Parathyroid adenoma (tissue), 2 donors: ENCODE measurements around the gene GRIK3.

Experiments used
- H2AFZ ChIP-seq: fragments of 300-600 bp; sonication (generic); one replicate; pipeline ENCODE4 v1.7.0; 2017; ENCODE audit warnings: antibody characterized with exemption, mild to moderate bottlenecking
- H3K27ac ChIP-seq: fragments of 300-600 bp; sonication (generic); one replicate; pipeline ENCODE4 v1.7.0; 2017
- H3K27me3 ChIP-seq: fragments of 300-600 bp; sonication (generic); one replicate; pipeline ENCODE4 v1.7.0; 2017; ENCODE audit warnings: low read length; ENCODE audit not compliant: control insufficient read depth, insufficient read depth
- H3K36me3 ChIP-seq: fragments of 300-600 bp; sonication (generic); one replicate; pipeline ENCODE4 v1.7.0; 2017; ENCODE audit warnings: low read length; ENCODE audit not compliant: control insufficient read depth, insufficient read depth
- H3K4me1 ChIP-seq: fragments of 300-600 bp; sonication (generic); one replicate; pipeline ENCODE4 v1.7.0; 2017; ENCODE audit warnings: control low read depth
- H3K4me2 ChIP-seq: fragments of 300-600 bp; sonication (generic); one replicate; pipeline ENCODE4 v1.7.0; 2017; ENCODE audit warnings: low read length
- H3K4me3 ChIP-seq: fragments of 300-600 bp; sonication (generic); one replicate; pipeline ENCODE4 v1.7.0; 2017; ENCODE audit warnings: low read depth, low read length
- H3K79me2 ChIP-seq: fragments of 300-600 bp; sonication (generic); one replicate; pipeline ENCODE4 v1.7.0; 2017; ENCODE audit warnings: control low read depth
- H3K9ac ChIP-seq: fragments of 300-600 bp; sonication (generic); one replicate; pipeline ENCODE4 v1.7.0; 2017; ENCODE audit warnings: mild to moderate bottlenecking
- H3K9me3 ChIP-seq: fragments of 300-600 bp; sonication (generic); one replicate; pipeline ENCODE4 v1.7.0; 2017; ENCODE audit warnings: low read length; ENCODE audit not compliant: control insufficient read depth
- TF ChIP-seq, protein P1 (sequence below): fragments of 300-600 bp; sonication (generic); IDR thresholded peaks from one replicate; pipeline ENCODE4 v1.7.0; 2017; ENCODE audit warnings: antibody characterized with exemption, mild to moderate bottlenecking
- donor health status: primary hyperparathyroidism.

Gene GRIK3

DNA sequence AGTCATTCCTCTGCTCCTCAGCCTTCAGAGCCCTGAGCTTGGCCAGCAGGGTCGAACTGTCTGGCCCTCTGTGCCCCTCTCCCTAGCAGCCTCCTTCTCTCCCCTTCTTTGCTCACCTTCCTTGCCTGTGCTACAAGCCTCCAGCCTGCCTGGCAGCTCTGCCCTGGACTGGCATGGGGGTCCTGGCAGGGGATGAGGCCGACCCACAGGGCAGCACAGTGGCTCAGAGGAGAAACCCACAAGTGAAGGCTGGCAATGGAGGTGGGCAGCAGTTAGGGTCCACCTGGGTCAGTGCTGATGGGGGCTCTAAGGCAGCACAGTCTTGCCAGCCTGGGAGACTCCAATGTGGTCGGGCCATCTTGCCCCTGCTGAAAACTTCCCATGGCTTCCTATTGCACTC lies 274.2 kb downstream of the GRIK3 start:
- Histone ChIP-seq H3K79me2 (no peaks in the 10 kb centered on the region), H3K9ac (no peak overlapping the region), H3K27me3 (no peaks in the 10 kb centered on the region), H3K9me3 (no peaks in the 10 kb centered on the region), H3K36me3 (no peaks in the 10 kb centered on the region), H3K27ac (no peak overlapping the region), H2AFZ (no peak overlapping the region), H3K4me2 (no peak overlapping the region), H3K4me1 (no peaks in the 10 kb centered on the region), H3K4me3 (no peak overlapping the region)
- TF ChIP-seq, protein P1, sequence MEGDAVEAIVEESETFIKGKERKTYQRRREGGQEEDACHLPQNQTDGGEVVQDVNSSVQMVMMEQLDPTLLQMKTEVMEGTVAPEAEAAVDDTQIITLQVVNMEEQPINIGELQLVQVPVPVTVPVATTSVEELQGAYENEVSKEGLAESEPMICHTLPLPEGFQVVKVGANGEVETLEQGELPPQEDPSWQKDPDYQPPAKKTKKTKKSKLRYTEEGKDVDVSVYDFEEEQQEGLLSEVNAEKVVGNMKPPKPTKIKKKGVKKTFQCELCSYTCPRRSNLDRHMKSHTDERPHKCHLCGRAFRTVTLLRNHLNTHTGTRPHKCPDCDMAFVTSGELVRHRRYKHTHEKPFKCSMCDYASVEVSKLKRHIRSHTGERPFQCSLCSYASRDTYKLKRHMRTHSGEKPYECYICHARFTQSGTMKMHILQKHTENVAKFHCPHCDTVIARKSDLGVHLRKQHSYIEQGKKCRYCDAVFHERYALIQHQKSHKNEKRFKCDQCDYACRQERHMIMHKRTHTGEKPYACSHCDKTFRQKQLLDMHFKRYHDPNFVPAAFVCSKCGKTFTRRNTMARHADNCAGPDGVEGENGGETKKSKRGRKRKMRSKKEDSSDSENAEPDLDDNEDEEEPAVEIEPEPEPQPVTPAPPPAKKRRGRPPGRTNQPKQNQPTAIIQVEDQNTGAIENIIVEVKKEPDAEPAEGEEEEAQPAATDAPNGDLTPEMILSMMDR = no peak

DNA sequence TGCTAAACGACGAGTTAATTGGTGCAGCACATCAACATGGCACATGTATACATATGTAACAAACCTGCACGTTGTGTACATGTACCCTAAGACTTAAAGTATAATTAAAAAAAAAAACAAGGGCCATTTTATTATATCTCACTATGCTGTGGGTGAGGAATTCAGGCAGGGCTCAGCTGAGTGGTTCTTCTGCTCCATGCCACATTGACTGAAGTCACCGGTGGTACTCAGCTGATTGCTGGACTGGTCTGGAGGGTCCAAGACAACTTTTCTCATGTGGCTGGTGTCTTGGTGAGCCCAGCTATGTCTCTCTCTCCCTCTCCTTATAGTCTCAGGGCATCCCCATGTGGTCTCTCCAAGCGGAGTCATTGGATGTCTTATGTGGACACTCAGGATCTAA lies 275.0 kb downstream of the GRIK3 start:
- Histone ChIP-seq H3K27ac (no peak overlapping the region), H3K4me3 (no peak overlapping the region), H3K27me3 (no peaks in the 10 kb centered on the region), H3K4me2 (no peak overlapping the region), H3K36me3 (no peaks in the 10 kb centered on the region), H3K9ac (no peak overlapping the region), H3K9me3 (no peaks in the 10 kb centered on the region), H2AFZ (no peak overlapping the region), H3K79me2 (no peaks in the 10 kb centered on the region), H3K4me1 (no peaks in the 10 kb centered on the region)
- TF ChIP-seq, protein P1 = no peak

DNA sequence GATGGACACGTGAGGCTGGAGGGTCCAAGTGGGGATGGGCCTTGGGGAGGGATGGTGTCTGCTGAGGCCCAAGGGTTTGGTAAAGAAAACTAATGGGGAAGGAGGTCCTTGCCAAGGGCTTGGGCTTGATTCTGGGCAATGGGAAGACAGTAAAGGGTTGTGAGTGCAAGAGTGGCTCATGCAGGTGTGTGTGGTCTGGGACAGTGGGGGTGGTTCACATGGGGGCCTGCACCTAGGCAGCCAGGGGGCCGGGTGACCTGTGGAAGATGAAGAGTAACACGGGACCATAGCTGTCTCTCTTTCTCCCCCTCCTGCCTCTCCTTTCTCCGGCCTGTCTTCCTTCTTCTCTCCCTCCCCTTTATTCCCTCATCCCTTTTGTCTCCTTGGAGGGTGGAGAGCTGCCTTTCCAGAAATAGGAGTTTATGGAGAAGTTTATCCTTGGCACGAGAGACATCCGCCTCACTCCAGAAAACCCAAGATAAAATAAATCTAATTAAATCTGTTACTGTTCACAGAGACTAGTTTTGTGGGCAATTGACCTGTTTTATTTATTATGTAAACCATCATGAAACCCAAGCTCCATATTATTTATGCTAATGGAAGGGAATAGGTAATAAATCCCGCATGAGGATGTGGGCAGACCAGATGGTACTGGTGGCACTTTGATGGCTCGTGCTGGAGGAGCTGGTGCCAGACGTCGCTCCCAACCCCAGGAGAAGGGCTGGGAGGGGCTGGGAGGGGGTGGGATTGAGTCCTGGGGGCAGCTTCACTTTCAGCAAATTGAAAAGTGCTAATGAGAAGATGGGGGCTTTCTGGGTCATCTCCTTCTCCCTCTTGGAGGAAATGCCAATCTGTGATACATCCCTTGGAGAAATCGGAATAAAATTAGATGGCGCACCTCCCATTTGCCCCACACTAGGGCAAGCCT lies 278.7 kb downstream of the GRIK3 start:
- no peaks in the 10 kb centered on the region for H3K79me2 ChIP-seq
- H3K27ac ChIP-seq = no peak overlapping the region
- no peaks in the 10 kb centered on the region for H3K27me3 ChIP-seq
- no peak overlapping the region for H3K9ac ChIP-seq
- no peaks in the 10 kb centered on the region for H3K4me1 ChIP-seq
- TF ChIP-seq, protein P1 = no peak
- H3K9me3 ChIP-seq = no peaks in the 10 kb centered on the region
- no peak overlapping the region for H3K4me3 ChIP-seq
- no peaks in the 10 kb centered on the region for H3K36me3 ChIP-seq
- H2AFZ ChIP-seq = no peak overlapping the region
- no peak overlapping the region for H3K4me2 ChIP-seq

DNA sequence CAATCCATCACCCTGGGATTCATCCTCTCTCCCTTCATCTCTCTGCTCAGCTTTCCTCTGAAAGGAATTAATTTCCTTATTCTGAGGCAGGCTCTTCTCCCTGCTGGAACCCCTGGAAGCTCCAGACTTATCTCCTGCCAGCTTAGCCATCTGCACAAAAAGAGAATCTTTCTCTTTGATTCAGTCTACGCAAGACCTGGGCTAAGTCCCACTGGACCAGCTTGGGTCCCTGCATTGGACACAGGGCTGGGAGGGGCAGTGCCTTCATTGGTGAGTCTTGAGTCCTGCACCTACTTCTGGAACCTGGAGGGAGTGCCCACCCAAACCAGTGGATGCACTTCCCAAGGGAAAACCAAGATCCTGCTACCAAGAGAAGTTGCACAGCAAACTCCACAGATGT lies 279.9 kb downstream of the GRIK3 start:
- TF ChIP-seq, protein P1 = no peak
- Histone ChIP-seq H3K4me1 (no peaks in the 10 kb centered on the region), H3K4me3 (no peak overlapping the region), H3K36me3 (no peaks in the 10 kb centered on the region), H3K9ac (no peak overlapping the region), H3K4me2 (no peak overlapping the region), H3K27me3 (no peaks in the 10 kb centered on the region), H3K79me2 (no peaks in the 10 kb centered on the region), H3K27ac (no peak overlapping the region), H3K9me3 (no peaks in the 10 kb centered on the region), H2AFZ (no peak overlapping the region)

DNA sequence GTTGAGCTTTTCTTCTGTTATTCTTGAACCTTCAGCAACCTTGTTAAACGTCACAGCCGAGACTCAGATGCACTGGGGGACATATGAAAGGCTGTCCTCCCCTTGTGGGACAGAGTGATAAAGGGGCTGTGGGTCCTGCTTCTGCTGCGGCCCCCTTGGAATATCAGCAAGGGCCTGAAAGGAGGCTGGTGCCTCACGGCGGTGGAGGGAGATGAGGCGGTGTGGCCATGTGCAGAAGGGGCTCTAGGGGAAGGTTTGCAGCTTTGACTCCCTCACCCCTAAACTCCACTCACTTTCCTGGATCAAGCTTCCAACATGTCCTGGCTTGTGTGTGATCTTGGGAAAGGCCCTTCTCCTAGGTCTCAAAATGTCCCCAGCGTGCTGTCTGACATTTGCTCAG lies 280.9 kb downstream of the GRIK3 start:
- H3K27ac ChIP-seq = no peak overlapping the region
- TF ChIP-seq, protein P1 = no peak
- H3K27me3 ChIP-seq = no peaks in the 10 kb centered on the region
- no peak overlapping the region for H2AFZ ChIP-seq
- no peak overlapping the region for H3K4me2 ChIP-seq
- no peaks in the 10 kb centered on the region for H3K4me1 ChIP-seq
- no peak overlapping the region for H3K4me3 ChIP-seq
- no peaks in the 10 kb centered on the region for H3K9me3 ChIP-seq
- no peaks in the 10 kb centered on the region for H3K36me3 ChIP-seq
- no peaks in the 10 kb centered on the region for H3K79me2 ChIP-seq
- no peak overlapping the region for H3K9ac ChIP-seq
